H9 (cell line): ENCODE data around the gene GRB10. TPM values are rescaled to one million over a fixed set of nuclear protein-coding genes. Genes with fewer than 3 reads are reported as not detected.

ENCODE experiments used
- DNase-seq: peaks from one replicate; pipeline ENCODE4 v3.0.0-alpha.2; 2017
- H2AFZ ChIP-seq: one replicate; pipeline ENCODE4 v1.6.1; 2013; ENCODE audit warnings: mild to moderate bottlenecking, low read length, control low read depth, moderate library complexity
- H2AK5ac ChIP-seq: 2 replicates; pipeline ENCODE4 v1.6.1; 2013; ENCODE audit warnings: low read length, control low read depth, mixed read lengths; ENCODE audit not compliant: insufficient read length
- H2BK120ac ChIP-seq: one replicate; pipeline ENCODE4 v1.6.1; 2013; ENCODE audit warnings: low read depth, mild to moderate bottlenecking, low read length, control low read depth, inconsistent platforms; ENCODE audit not compliant: poor library complexity, severe bottlenecking
- H2BK12ac ChIP-seq: 2 replicates; pipeline ENCODE4 v1.6.1; 2013; ENCODE audit warnings: low read length, control low read depth, mixed read lengths, low read depth; ENCODE audit not compliant: insufficient read length
- H2BK15ac ChIP-seq: 2 replicates; pipeline ENCODE4 v1.6.1; 2013; ENCODE audit warnings: low read depth, low read length, control low read depth
- H2BK20ac ChIP-seq: one replicate; pipeline ENCODE4 v1.6.1; 2013; ENCODE audit warnings: low read depth, mild to moderate bottlenecking, low read length, control low read depth, inconsistent platforms; ENCODE audit not compliant: poor library complexity, severe bottlenecking
- H2BK5ac ChIP-seq: 2 replicates; pipeline ENCODE4 v1.6.1; 2013; ENCODE audit warnings: low read length, control low read depth, mixed read lengths; ENCODE audit not compliant: insufficient read length
- H3K14ac ChIP-seq: 2 replicates; pipeline ENCODE4 v1.6.1; 2013; ENCODE audit warnings: low read length, control low read depth; ENCODE audit not compliant: insufficient read depth
- H3K18ac ChIP-seq: 2 replicates; pipeline ENCODE4 v1.6.1; 2013; ENCODE audit warnings: low read depth, mild to moderate bottlenecking, mixed read lengths, low read length, control low read depth; ENCODE audit not compliant: insufficient read length
- H3K23ac ChIP-seq: 2 replicates; pipeline ENCODE4 v1.6.1; 2013; ENCODE audit warnings: low read length, control low read depth, mixed read lengths, low read depth; ENCODE audit not compliant: insufficient read length
- H3K23me2 ChIP-seq: 2 replicates; pipeline ENCODE4 v1.6.1; 2013; ENCODE audit warnings: low read depth, mild to moderate bottlenecking, mixed read lengths, low read length, control low read depth; ENCODE audit not compliant: insufficient read length, poor library complexity, severe bottlenecking
- H3K27ac ChIP-seq: 2 replicates; pipeline ENCODE4 v1.5.1; 2013; ENCODE audit warnings: low read length, control low read depth, mixed read lengths, low read depth; ENCODE audit not compliant: insufficient read length
- H3K27me3 ChIP-seq: 2 replicates; pipeline ENCODE4 v1.6.1; 2013; ENCODE audit warnings: low read length, control low read depth, inconsistent platforms; ENCODE audit not compliant: insufficient read depth
- H3K4ac ChIP-seq: 2 replicates; pipeline ENCODE4 v1.6.1; 2013; ENCODE audit warnings: low read depth, mild to moderate bottlenecking, control low read depth, inconsistent platforms, low read length, moderate library complexity
- H3K4me1 ChIP-seq: 2 replicates; pipeline ENCODE4 v1.6.1; 2013; ENCODE audit warnings: low read length, control low read depth, inconsistent platforms; ENCODE audit not compliant: insufficient read depth
- H3K4me2 ChIP-seq: 2 replicates; pipeline ENCODE4 v1.6.1; 2013; ENCODE audit warnings: low read length, control low read depth, mixed read lengths; ENCODE audit not compliant: insufficient read length, insufficient read depth
- H3K56ac ChIP-seq: 2 replicates; pipeline ENCODE4 v1.6.1; 2013; ENCODE audit warnings: low read depth, mild to moderate bottlenecking, mixed read lengths, low read length, control low read depth; ENCODE audit not compliant: insufficient read length
- H3K79me1 ChIP-seq: 2 replicates; pipeline ENCODE4 v1.6.1; 2013; ENCODE audit warnings: low read depth, mild to moderate bottlenecking, moderate library complexity, low read length, control low read depth, inconsistent platforms; ENCODE audit not compliant: insufficient read depth, poor library complexity, severe bottlenecking
- H3K79me2 ChIP-seq: 2 replicates; pipeline ENCODE4 v1.6.1; 2013; ENCODE audit warnings: low read length, control low read depth, inconsistent platforms; ENCODE audit not compliant: insufficient read depth
- H3K9ac ChIP-seq: 2 replicates; pipeline ENCODE4 v1.6.1; 2013; ENCODE audit warnings: low read length, control low read depth, mixed read lengths; ENCODE audit not compliant: insufficient read length; ENCODE audit errors: extremely low read depth
- H3K9me3 ChIP-seq: one replicate; pipeline ENCODE4 v1.6.1; 2013; ENCODE audit warnings: low read depth, low read length, inconsistent platforms; ENCODE audit not compliant: control insufficient read depth
- H3T11ph ChIP-seq: one replicate; pipeline ENCODE4 v1.6.1; 2013; ENCODE audit warnings: mild to moderate bottlenecking, low read length, control low read depth, inconsistent platforms
- H4K20me1 ChIP-seq: one replicate; pipeline ENCODE4 v1.6.1; 2013; ENCODE audit not compliant: control insufficient read depth, insufficient read length, insufficient read depth
- H4K5ac ChIP-seq: 2 replicates; pipeline ENCODE4 v1.6.1; 2013; ENCODE audit warnings: low read depth, mild to moderate bottlenecking, mixed read lengths, low read length, control low read depth; ENCODE audit not compliant: insufficient read length
- H4K8ac ChIP-seq: replicated peaks from 2 replicates; pipeline ENCODE4 v1.6.1; 2013; ENCODE audit warnings: low read length, control low read depth, mixed read lengths, low read depth; ENCODE audit not compliant: insufficient read length
- H4K91ac ChIP-seq: 2 replicates; pipeline ENCODE4 v1.6.1; 2013; ENCODE audit warnings: low read depth, mild to moderate bottlenecking, moderate library complexity, mixed read lengths, low read length, control low read depth; ENCODE audit not compliant: insufficient read length
- H3K27ac Mint-ChIP-seq, 3 experiments: 2 replicates in 2 of 3; 3 replicates in 1 of 3; pipeline ENCODE4 v1.8.0; 2020 to 2021; ENCODE audit warnings: mixed read lengths in 3 of 3, mild to moderate bottlenecking in 1 of 3, moderate library complexity in 1 of 3
- H3K27me3 Mint-ChIP-seq: 2 replicates; pipeline ENCODE4 v1.8.0; 2021; ENCODE audit warnings: low read depth, mild to moderate bottlenecking, moderate library complexity, mixed read lengths
- H3K36me3 Mint-ChIP-seq, 3 experiments: 2 replicates in 2 of 3; 3 replicates in 1 of 3; pipeline ENCODE4 v1.8.0; 2020 to 2021; ENCODE audit warnings: low read depth in 3 of 3, mixed read lengths in 3 of 3; ENCODE audit not compliant: insufficient read depth in 1 of 3
- H3K4me1 Mint-ChIP-seq, 2 experiments: 2 replicates each; pipeline ENCODE4 v1.8.0; 2020; ENCODE audit warnings: mixed read lengths in 2 of 2
- H3K4me3 Mint-ChIP-seq, 2 experiments: 2 replicates in 1 of 2; 3 replicates in 1 of 2; pipeline ENCODE4 v1.8.0; 2020 to 2021; ENCODE audit warnings: mild to moderate bottlenecking in 2 of 2, mixed read lengths in 2 of 2, moderate library complexity in 1 of 2
- H3K9me3 Mint-ChIP-seq, 2 experiments: 2 replicates in 1 of 2; 3 replicates in 1 of 2; pipeline ENCODE4 v1.8.0; 2020; ENCODE audit warnings: mild to moderate bottlenecking in 2 of 2, mixed read lengths in 2 of 2, moderate library complexity in 1 of 2
- WGBS: extraction: QIAGEN DNeasy Blood & Tissue Kit; methylation state at CpG from one replicate; pipeline ENCODE4 v1.1.7; 2013; ENCODE audit warnings: missing lambda C conversion rate, low lambda C conversion rate, mixed read lengths; ENCODE audit not compliant: insufficient read length; ENCODE audit errors: extremely low coverage; 5-methylcytosine and 5-hydroxymethylcytosine counted together
- total RNA-seq: library from RNA; stranded (reverse); gene quantifications from 2 replicates; pipeline ENCODE4 v1.2.1, GENCODE V29; 2021
- TF ChIP-seq, protein P1 (sequence below): fragments of 200-600 bp; sonication (generic); conservative IDR thresholded peaks from 3 replicates; pipeline ENCODE4 v1.8.0; 2021; ENCODE audit warnings: antibody characterized with exemption, mild to moderate bottlenecking

GRB10 gene
- total RNA-seq, 1 experiment from 2014 or later: 108 TPM

DNA sequence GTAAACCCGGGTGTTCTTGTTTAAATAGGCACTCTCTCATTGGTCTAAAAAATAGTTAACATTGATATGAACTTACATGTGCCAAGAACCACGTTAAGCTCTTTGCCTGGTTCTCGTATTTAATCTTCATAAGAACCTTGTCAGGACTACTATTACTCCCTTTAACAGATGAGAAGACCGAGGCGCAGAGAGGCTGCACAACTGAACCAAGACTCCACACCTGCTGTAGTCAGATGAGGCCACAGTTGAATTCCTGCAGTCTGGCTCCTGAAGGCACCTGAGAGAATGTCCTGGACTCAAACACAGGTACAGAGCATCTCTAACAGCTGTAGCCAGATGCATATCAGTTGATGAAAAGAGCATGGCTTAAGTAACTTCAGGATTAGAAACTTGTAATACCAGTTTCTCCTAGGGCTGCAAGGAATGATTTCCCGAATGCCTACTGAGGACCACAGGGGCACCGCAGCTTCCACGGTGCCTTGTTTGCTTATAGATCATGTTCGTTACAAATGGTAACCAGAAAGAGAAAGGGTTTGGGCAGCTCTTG lies 227.0 kb downstream of the GRB10 start:
- Histone ChIP-seq H3K18ac (no peak overlapping the region), H2AK5ac (no peak overlapping the region), H3K79me2 (no peaks in the 10 kb centered on the region), H2AFZ (no peak overlapping the region), H3K4me2 (no peak overlapping the region), H3K4ac (no peak overlapping the region), H2BK5ac (no peak overlapping the region), H3K14ac (no peak overlapping the region), H4K5ac (no peak overlapping the region), H3K9me3 (no peaks in the 10 kb centered on the region), H3K27ac (no peak overlapping the region), H3T11ph (no peak overlapping the region), H4K20me1 (no peaks in the 10 kb centered on the region), H3K9ac (no peak overlapping the region), H3K23ac (no peak overlapping the region), H3K56ac (no peak overlapping the region), H2BK15ac (no peak overlapping the region), H3K79me1 (no peaks in the 10 kb centered on the region), H4K91ac (no peak overlapping the region), H2BK20ac (no peak overlapping the region), H2BK12ac (no peak overlapping the region), H4K8ac (no peak overlapping the region), H3K27me3 (no peaks in the 10 kb centered on the region), H3K4me1 (peaks cover 3% of the 10 kb centered on the region; the same call in 1 of the 2 replicates), H3K23me2 (no peaks in the 10 kb centered on the region), H2BK120ac (no peak overlapping the region)
- WGBS: no CpG with 5 or more reads among the region's 9 CpGs
- Mint-ChIP-seq H3K9me3 (no peaks in the 10 kb centered on the region; a peak in 1 of 5 replicates), H3K36me3 (no peaks in the 10 kb centered on the region), H3K4me3 (no peak overlapping the region), H3K4me1 (peaks cover 21 to 40% of the 10 kb centered on the region in 2 experiments), H3K27me3 (no peaks in the 10 kb centered on the region; the same call in 1 of the 2 replicates), H3K27ac (no peak overlapping the region)
- TF ChIP-seq, protein P1, sequence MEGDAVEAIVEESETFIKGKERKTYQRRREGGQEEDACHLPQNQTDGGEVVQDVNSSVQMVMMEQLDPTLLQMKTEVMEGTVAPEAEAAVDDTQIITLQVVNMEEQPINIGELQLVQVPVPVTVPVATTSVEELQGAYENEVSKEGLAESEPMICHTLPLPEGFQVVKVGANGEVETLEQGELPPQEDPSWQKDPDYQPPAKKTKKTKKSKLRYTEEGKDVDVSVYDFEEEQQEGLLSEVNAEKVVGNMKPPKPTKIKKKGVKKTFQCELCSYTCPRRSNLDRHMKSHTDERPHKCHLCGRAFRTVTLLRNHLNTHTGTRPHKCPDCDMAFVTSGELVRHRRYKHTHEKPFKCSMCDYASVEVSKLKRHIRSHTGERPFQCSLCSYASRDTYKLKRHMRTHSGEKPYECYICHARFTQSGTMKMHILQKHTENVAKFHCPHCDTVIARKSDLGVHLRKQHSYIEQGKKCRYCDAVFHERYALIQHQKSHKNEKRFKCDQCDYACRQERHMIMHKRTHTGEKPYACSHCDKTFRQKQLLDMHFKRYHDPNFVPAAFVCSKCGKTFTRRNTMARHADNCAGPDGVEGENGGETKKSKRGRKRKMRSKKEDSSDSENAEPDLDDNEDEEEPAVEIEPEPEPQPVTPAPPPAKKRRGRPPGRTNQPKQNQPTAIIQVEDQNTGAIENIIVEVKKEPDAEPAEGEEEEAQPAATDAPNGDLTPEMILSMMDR: no peak
- DNase-seq: no peak
